ENCODE measurements around the gene ZBED5.
"Not testable (repeated sequence)": the region's sequence is repeated elsewhere in the genome, so short reads cannot be mapped to it uniquely, and the experiment has no call there.

ZBED5 gene

GRCh38 chr11:10857709-10858438, at the start of gene ZBED5:
TSS of gene ZBED5 (minus strand) at chr11:10858053. CDS start at chr11:10854945, 3,108 bp downstream.
- DNase-seq: peak; percentile 98

GRCh38 chr11:10906521-10906920, 48.7 kb upstream of the ZBED5 start:
- DNase-seq: peak; percentile 85

GRCh38 chr11:10902301-10903063, 44.6 kb upstream of the ZBED5 start:
- DNase-seq: no peak

- peak; percentile 39 for DNase-seq
Observed at GRCh38 chr11:10900681-10901415, 43.0 kb upstream of the ZBED5 start.

- no peak for DNase-seq
Observed at GRCh38 chr11:10899121-10899830, 41.4 kb upstream of the ZBED5 start.

- DNase-seq: no peak
Observed at GRCh38 chr11:10898763-10899025, 40.8 kb upstream of the ZBED5 start.

GRCh38 chr11:10898003-10898762, 40.3 kb upstream of the ZBED5 start:
- DNase-seq: no peak

- DNase-seq: no peak
Observed at GRCh38 chr11:10897150-10897549, 39.3 kb upstream of the ZBED5 start.

- DNase-seq: no peak
Observed at GRCh38 chr11:10896493-10896892, 38.6 kb upstream of the ZBED5 start.

GRCh38 chr11:10895285-10895684, 37.4 kb upstream of the ZBED5 start:
- no peak for DNase-seq

- no peak for DNase-seq
Observed at GRCh38 chr11:10894666-10895065, 36.8 kb upstream of the ZBED5 start.

- DNase-seq: peak; percentile 23
Observed at GRCh38 chr11:10893714-10894151, 35.9 kb upstream of the ZBED5 start.

- DNase-seq: no peak
Observed at GRCh38 chr11:10892250-10892649, 34.4 kb upstream of the ZBED5 start.

- DNase-seq: no peak
Observed at GRCh38 chr11:10891151-10891720, 33.4 kb upstream of the ZBED5 start.

- DNase-seq: not testable (repeated sequence)
Observed at GRCh38 chr11:10890083-10890482, 32.2 kb upstream of the ZBED5 start.

GRCh38 chr11:10887307-10887706, 29.5 kb upstream of the ZBED5 start:
- no peak for DNase-seq

- no peak for DNase-seq
Observed at GRCh38 chr11:10886652-10887250, 28.9 kb upstream of the ZBED5 start.

GRCh38 chr11:10885703-10886363, 28.0 kb upstream of the ZBED5 start:
- DNase-seq: no peak

GRCh38 chr11:10884292-10884691, 26.4 kb upstream of the ZBED5 start:
- not testable (repeated sequence) for DNase-seq

- DNase-seq: no peak
Observed at GRCh38 chr11:10881892-10882291, 24.0 kb upstream of the ZBED5 start.
